Subcutaneous adipose tissue (tissue), 4 donors: ENCODE results near the gene PRR5. TPM values are rescaled to one million over a fixed set of nuclear protein-coding genes. Genes with fewer than 3 reads are reported as not detected.

Experiments
- CTCF ChIP-seq: fragments of 450-650 bp; IDR thresholded peaks from one replicate; pipeline ENCODE4 v1.5.1; 2016; ENCODE audit warnings: low read depth, mild to moderate bottlenecking, control low read depth, antibody characterized with exemption, moderate library complexity
- total RNA-seq, 4 donors: library from RNA; depleted of rRNA; stranded (reverse); fragments of >200 nt; gene quantifications; one replicate each; pipeline ENCODE4 v1.1.0, GENCODE V29; 2016

The PRR5 gene
- total RNA-seq, 4 donors from 2014 or later = 14.3 to 152 (median 30.3) TPM

- TF ChIP-seq CTCF = no peak
These were observed 28.7 kb downstream of the PRR5 start for GRCh38 chr22:44730490-44731356.

GRCh38 chr22:44731357-44731970, 29.5 kb downstream of the PRR5 start:
- TF ChIP-seq CTCF = no peak

GRCh38 chr22:44732017-44732561, 30.1 kb downstream of the PRR5 start:
- TF ChIP-seq CTCF = no peak

- no peak for TF ChIP-seq CTCF
These were observed 30.7 kb downstream of the PRR5 start for GRCh38 chr22:44732661-44733060.

GRCh38 chr22:44733426-44734106, 31.6 kb downstream of the PRR5 start:
- no peak for TF ChIP-seq CTCF

- TF ChIP-seq CTCF = no peak
These were observed 32.3 kb downstream of the PRR5 start for GRCh38 chr22:44734278-44734677.
